AG04449 (cell line): ENCODE measurements around the gene PARVA.

Experiments used
- CTCF ChIA-PET: fragments of 350-600 bp; formaldehyde crosslinking; extraction: SDS; loops from one replicate; lab custom pipeline; 2021; ENCODE audit warnings: antibody characterized with exemption; lab: Yijun Ruan, JAX
- POLR2A ChIA-PET: fragments of 400-600, 350-600 bp; formaldehyde crosslinking; extraction: SDS; loops from one replicate; lab custom pipeline; 2020; ENCODE audit warnings: antibody characterized with exemption, inconsistent platforms; lab: Yijun Ruan, JAX
- DNase-seq: peaks from one replicate; pipeline ENCODE4 v3.0.0-alpha.2; 2010; ENCODE audit warnings: low read depth, low spot score
- H3K4me3 ChIP-seq: 2 replicates; pipeline ENCODE4 v1.5.1; 2011; ENCODE audit warnings: low read depth, mild to moderate bottlenecking, control low read depth, low read length
- CTCF ChIP-seq: IDR thresholded peaks from one replicate; pipeline ENCODE4 v1.5.1; 2011; ENCODE audit warnings: mild to moderate bottlenecking, moderate library complexity, low read length, control low read depth, inconsistent platforms; ENCODE audit not compliant: insufficient read depth; ENCODE audit errors: missing control alignments

The PARVA gene

GRCh38 chr11:12382451-12382850 is 5.1 kb downstream of the PARVA start:
- DNase-seq: no peak
- ChIA-PET CTCF (interaction anchor here (0.7 to 1.4 kb wide), 3 partner anchors 15 to 104 kb away, joined by 3 to 4 read pairs (median 3); no protein-coding TSS in a partner anchor), POLR2A (no interaction called here)
- no peak overlapping the region for H3K4me3 ChIP-seq
- no peak for TF ChIP-seq CTCF

DNA sequence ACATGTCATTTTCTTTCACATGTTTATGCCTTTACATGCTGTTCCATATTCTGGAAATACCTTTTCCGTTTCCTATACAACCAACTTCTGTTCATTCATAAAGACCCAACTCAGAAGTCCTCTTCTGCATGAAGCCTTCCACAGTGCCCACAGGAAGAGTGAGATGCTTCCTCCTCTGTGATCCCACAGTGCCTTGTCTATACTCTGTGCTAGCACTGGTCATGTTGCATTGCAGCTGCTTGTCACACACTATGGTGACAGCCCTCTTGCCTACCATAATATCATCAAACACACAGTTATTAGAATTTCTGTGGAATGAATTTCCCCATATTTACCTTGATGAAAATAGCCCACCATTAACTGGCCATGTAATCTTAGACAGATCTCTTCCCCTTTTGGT is 8.9 kb downstream of the PARVA start:
- TF ChIP-seq CTCF: no peak
- no peak for DNase-seq
- no peak overlapping the region for H3K4me3 ChIP-seq
- ChIA-PET POLR2A (no interaction called here), CTCF (no interaction called here)

DNA sequence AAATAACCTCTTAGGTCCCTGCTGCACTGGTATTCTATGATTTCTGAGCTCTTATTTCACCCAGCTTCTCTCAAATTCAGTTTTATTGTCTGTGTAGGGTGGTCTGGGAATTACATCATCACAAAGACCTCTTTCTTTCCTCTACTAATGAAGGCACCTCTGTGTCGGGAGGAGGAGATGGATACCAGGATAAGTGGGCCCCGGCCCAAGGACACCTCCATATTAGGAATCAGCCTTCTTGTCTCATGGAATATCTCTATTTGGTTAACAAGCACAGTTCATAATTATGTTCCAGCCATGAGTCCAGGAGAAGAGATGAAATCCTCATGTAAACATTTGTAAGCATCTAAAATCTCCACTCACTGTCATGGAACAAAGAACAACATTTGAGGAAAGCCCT is 9.4 kb downstream of the PARVA start:
- CTCF ChIA-PET: no interaction called here
- POLR2A ChIA-PET: no interaction called here
- DNase-seq: no peak
- no peak for TF ChIP-seq CTCF
- no peak overlapping the region for H3K4me3 ChIP-seq

DNA sequence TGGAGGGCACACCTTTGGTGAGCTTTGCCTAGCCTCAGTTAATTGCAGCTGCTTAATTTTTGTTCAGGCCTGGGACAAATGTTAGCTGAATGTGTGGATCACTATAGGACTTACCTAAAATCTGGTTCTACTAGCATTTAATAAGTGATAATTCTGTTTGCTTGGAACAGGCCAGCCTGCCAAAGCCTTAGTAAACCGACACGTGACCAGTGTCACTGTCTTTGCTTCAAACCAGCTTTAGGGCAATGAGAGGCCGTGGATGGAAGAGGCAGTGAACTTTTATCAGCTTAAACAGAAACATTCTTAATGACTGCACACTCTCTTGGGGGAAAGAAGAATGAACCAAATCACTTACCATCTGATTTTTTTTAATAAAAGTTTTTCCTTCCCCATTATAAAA is 10.8 kb downstream of the PARVA start:
- CTCF ChIA-PET: interaction anchor here (1.0 to 2.0 kb wide), 3 partner anchors 9 to 12 kb away, joined by 3 to 6 read pairs (median 4); partner anchors contain the start of gene PARVA
- H3K4me3 ChIP-seq: no peak overlapping the region
- no peak for TF ChIP-seq CTCF
- POLR2A ChIA-PET: interaction anchor here (0.8 kb wide), 1 partner anchor 11 kb away, joined by 7 read pairs; the partner anchor contains the start of gene PARVA
- DNase-seq: no peak

DNA sequence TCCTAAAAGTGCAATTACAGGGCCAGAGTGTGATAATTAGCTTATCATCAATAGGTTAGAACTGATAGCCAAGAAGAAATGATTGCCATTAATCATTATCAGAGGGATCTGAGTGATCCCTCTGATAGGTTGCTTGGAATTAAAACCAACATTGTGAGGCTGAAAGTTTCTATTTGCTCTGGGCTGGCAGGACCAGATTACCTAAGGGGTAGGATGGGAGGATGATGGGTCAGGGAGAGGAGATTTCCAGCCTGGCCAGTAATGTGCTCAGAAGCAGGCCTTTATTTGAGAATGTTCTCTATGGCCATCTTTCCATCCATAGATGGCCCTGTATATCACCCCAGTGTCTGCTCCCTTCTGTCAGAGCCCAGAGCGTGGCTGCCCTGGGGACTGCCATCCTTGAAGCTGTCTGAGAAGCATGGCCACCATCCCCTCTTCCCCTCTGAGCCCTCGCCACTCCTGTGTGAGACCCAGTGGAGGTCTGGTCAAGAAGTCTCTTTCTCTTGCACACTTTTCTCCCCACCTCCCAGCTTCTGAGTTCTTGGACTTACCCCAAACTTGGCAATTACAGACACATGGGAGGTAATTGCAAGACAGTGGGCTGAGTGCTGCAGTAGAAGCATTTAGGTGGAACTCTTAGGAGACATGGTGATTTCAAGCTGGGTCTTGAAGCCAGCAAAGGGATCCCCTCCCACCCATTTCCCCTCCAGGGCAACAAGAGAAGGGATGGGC is 11.7 kb downstream of the PARVA start:
- H3K4me3 ChIP-seq: no peak overlapping the region
- no peak for TF ChIP-seq CTCF
- ChIA-PET POLR2A (interaction anchor here (0.8 to 1.0 kb wide), 2 partner anchors 12 kb away, joined by 3 to 7 read pairs; partner anchors contain the start of gene PARVA), CTCF (interaction anchor here (1.0 to 2.0 kb wide), 4 partner anchors 8 to 58 kb away, joined by 3 to 6 read pairs (median 4); partner anchors contain the start of gene PARVA)
- no peak for DNase-seq

- POLR2A ChIA-PET: interaction anchor here (1.0 to 1.7 kb wide), 2 partner anchors 13 kb away, joined by 3 to 4 read pairs; partner anchors contain the start of gene PARVA
- DNase-seq: no peak
- CTCF ChIA-PET: interaction anchor here (1.1 to 2.0 kb wide), 2 partner anchors 13 to 59 kb away, joined by 3 to 6 read pairs; partner anchors contain the start of gene PARVA
- no peak overlapping the region for H3K4me3 ChIP-seq
- no peak for TF ChIP-seq CTCF
These were observed 12.6 kb downstream of the PARVA start for GRCh38 chr11:12389676-12390657.
